ENCODE data around the gene KCNG4. TPM values are rescaled to one million over a fixed set of nuclear protein-coding genes. Genes with fewer than 3 reads are reported as not detected.

The KCNG4 gene
- total and polyA plus RNA-seq, 7 donors: not detected

DNA sequence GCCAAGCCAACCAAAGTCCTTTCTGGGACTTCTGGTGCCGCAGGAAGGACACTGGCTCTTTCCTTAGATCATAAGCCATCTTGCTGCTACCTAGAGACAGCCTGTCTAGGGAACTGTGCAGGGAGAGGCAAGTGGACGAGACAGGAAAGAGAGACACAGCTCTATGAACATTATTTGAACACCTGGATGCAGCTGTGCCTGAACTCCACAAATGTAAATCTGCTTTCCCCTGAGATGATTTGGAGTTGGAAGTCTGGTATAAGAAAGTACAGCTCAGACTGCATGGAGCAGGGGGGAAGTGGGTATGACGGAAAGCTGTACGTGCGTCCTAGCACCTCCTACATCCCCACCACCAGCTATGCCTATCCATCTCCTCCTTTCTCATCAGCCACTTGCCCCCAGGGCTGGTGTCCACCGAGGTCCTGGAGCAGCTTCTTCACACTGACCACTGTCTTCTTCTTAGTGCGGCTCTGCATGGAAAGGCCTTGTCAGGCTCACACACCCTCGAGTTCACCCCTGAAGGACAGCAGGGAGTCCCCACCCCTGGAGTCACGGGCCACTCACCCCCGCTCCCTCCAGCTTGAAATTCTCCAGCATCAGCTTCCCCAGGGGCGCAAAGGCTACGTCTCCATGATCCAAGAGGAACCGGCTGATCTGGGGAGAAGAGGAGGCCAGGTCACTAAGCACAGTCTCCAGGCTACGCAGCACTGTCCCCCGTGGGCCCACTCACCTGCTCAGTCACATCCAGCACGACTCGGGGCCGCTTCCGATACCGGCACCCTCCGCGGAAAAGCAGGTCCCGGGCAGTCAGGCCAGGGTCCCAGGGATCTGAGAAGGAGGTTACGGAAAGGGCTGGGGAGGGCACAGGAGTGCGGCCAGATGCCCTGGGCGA, 56.9 kb downstream of the KCNG4 start:
- intact Hi-C loops (cut with DNase I): loop anchor here (10.0 kb wide), 3 partner anchors 302 to 432 kb away; partner anchors contain the start of gene COTL1
- TF ChIP-seq CTCF (IDR thresholded peaks at IDR 0.05) (no peak), EP300 (IDR thresholded peaks at IDR 0.05) (no peak), POLR2AphosphoS5 (IDR thresholded peaks at IDR 0.05) (no peak), POLR2A (IDR thresholded peaks at IDR 0.05) (no peak)
- H3K9me3 ChIP-seq: no peaks in the 10 kb centered on the region
- no peak for DNase-seq
- H3K36me3 ChIP-seq: peaks cover 5 to 63% (median 42%) of the 10 kb centered on the region in 4 donors
- no peaks in the 10 kb centered on the region for H3K27me3 ChIP-seq
- no peak overlapping the region for H3K4me3 ChIP-seq
- peaks cover 0 to 25% (median 18%) of the 10 kb centered on the region in 4 donors for H3K4me1 ChIP-seq
- WGBS, 2 donors: 95 to 97% methylated on average over 26 of the region's 26 CpGs
- no peak overlapping the region for H3K27ac ChIP-seq

- peaks cover 0 to 31% (median 27%) of the 10 kb centered on the region in 4 donors for H3K4me1 ChIP-seq
- H3K27me3 ChIP-seq: no peaks in the 10 kb centered on the region
- H3K36me3 ChIP-seq: peaks cover 5 to 63% (median 42%) of the 10 kb centered on the region in 4 donors
- 96 to 97% methylated on average over 18 of the region's 18 CpGs for WGBS, 2 donors
- no peak for DNase-seq
- H3K4me3 ChIP-seq: no peak overlapping the region
- no peaks in the 10 kb centered on the region for H3K9me3 ChIP-seq
- TF ChIP-seq CTCF (IDR thresholded peaks at IDR 0.05) (no peak), POLR2A (IDR thresholded peaks at IDR 0.05) (no peak), EP300 (IDR thresholded peaks at IDR 0.05) (no peak), POLR2AphosphoS5 (IDR thresholded peaks at IDR 0.05) (no peak)
- intact Hi-C loops (cut with DNase I): loop anchor here (10.0 kb wide), 3 partner anchors 303 to 433 kb away; partner anchors contain the start of gene COTL1
- H3K27ac ChIP-seq: no peak overlapping the region
Measured at GRCh38 chr16:84182104-84182503, 57.7 kb downstream of the KCNG4 start.

DNA sequence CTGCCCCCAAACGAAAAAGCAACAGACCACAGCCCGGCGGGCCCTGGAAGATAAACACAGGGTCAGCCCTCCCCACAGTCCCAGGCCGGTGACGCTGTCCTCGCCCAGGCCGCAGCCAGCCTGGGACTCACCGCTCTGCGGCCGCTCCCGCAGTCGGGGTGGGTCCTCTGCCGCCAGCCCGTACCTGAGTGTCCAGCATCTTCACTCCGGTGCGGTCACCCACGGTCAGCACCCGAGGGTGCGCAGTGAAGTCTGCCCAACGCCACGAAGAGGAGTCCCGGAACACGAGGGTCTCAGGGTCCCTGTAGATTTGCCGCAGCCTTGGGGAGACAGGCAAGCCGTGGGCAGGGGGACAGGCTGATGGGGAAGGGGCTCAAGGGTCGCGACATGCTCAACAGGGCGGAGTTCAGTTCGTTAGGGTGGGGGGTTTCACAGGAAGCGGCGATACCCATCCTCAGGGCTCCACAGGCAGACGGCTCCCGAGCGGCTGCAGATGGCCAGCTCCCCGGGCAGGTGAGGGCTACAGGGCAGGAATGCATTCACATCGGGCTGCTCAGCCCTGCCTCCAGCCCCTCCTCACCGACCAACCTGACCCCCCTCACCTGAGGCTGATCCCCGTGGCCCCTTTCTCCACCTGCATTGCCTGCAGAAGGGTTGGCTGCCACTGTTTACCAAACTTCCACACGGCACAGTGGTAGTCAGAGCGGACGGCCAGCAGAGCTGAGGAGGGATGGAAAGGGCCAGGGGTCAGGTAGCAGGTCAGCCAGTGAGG, 58.5 kb downstream of the KCNG4 start:
- H3K27me3 ChIP-seq: no peaks in the 10 kb centered on the region
- H3K4me1 ChIP-seq: peaks cover 0 to 36% (median 34%) of the 10 kb centered on the region in 4 donors
- no peak for DNase-seq
- intact Hi-C loops (cut with DNase I): loop anchor here (10.0 kb wide), 3 partner anchors 303 to 433 kb away; partner anchors contain the start of gene COTL1
- no peak overlapping the region for H3K4me3 ChIP-seq
- H3K36me3 ChIP-seq: peaks cover 5 to 63% (median 42%) of the 10 kb centered on the region in 4 donors
- no peaks in the 10 kb centered on the region for H3K9me3 ChIP-seq
- no peak for TF ChIP-seq POLR2A (IDR thresholded peaks at IDR 0.05)
- TF ChIP-seq EP300 (IDR thresholded peaks at IDR 0.05): no peak
- TF ChIP-seq POLR2AphosphoS5 (IDR thresholded peaks at IDR 0.05): no peak
- no peak for TF ChIP-seq CTCF (IDR thresholded peaks at IDR 0.05)
- no peak overlapping the region for H3K27ac ChIP-seq
- 94 to 95% methylated on average over 41 of the region's 41 CpGs for WGBS, 2 donors

DNA sequence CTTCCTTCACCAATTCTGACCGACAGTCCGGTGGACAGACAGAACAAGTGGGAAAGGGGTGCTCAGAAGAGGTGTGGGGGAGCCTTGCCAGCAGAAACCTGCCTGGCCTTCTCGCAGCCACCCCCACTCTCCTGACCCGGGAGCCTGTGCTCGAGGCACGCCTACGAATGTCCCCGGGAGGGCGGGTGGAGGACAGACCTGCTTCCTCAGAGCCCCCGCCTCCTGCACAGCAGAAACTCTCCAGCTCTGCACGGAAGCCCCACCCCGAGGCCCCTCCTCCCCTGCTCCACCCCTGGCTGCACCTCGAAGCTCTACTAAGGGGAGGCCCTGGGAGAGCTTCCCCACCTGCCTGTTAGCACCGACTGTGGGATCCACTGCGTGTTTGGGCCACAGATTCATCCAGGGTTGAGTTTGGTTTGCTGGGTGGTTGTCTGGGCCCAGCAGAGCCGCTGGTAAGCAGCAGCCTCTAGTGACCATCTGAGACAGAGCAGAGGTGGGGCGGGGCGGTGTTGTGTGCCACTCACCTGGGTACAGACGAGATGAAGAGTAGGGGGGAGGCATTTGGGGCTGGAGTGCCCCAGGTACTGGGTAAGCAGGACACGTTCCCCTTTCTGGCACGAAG, 59.2 kb downstream of the KCNG4 start:
- TF ChIP-seq POLR2AphosphoS5 (IDR thresholded peaks at IDR 0.05): no peak
- TF ChIP-seq EP300 (IDR thresholded peaks at IDR 0.05): no peak
- no peak for TF ChIP-seq POLR2A (IDR thresholded peaks at IDR 0.05)
- no peak for TF ChIP-seq CTCF (IDR thresholded peaks at IDR 0.05)
- Histone ChIP-seq H3K4me3 (no peak overlapping the region), H3K36me3 (peaks cover 5 to 63% (median 42%) of the 10 kb centered on the region in 4 donors), H3K27ac (no peak overlapping the region), H3K9me3 (no peaks in the 10 kb centered on the region), H3K4me1 (peaks cover 0 to 34% (median 33%) of the 10 kb centered on the region in 4 donors), H3K27me3 (no peaks in the 10 kb centered on the region)
- WGBS, 2 donors: 76 to 84% methylated on average over 21 of the region's 21 CpGs
- intact Hi-C loops (cut with DNase I): loop anchor here (10.0 kb wide), 3 partner anchors 304 to 434 kb away; partner anchors contain the start of gene COTL1
- DNase-seq: no peak
